K562 (cell line): Measurements from ENCODE around the gene CPSF2. TPM values are rescaled to one million over a fixed set of nuclear protein-coding genes. Genes with fewer than 3 reads are reported as not detected.

Source experiments
- ATAC-seq: fragments of 200-7000 bp; cut with Tn5 transposase; 3 replicates; pipeline ENCODE4 v1.9.1; 2020; ENCODE audit warnings: moderate library complexity
- BruUV-seq: library from RNA; stranded (reverse); fragments of 400-500 nt; replicated peaks from 2 replicates; lab custom pipeline; 2021; lab: Mats Ljungman, UMichigan
- CTCF ChIA-PET: fragments of 300-600 bp; formaldehyde crosslinking; extraction: SDS; loops from one replicate; lab custom pipeline; 2021; ENCODE audit warnings: low intra/inter-chr PET ratio; lab: Yijun Ruan, JAX
- POLR2A ChIA-PET: fragments of 300-600, 350-650 bp; sonication (Branson Sonifier 250); formaldehyde crosslinking; extraction: SDS; loops from one replicate; lab custom pipeline; 2021; ENCODE audit warnings: antibody characterized with exemption, inconsistent platforms; lab: Yijun Ruan, JAX
- DNase-seq, 4 experiments: peaks; one replicate each; pipeline versions ENCODE4 v3.0.0 to v3.0.0-alpha.2; 2011 to 2018; ENCODE audit warnings: low spot score in 3 of 4, mixed read lengths in 3 of 4; ENCODE audit errors: extremely low read depth in 1 of 4
- FAIRE-seq: peaks from 2 replicates; lab custom pipeline; 2011; peaks lifted over from hg19 to GRCh38; lab: Jason Lieb, UNC
- H2AFZ ChIP-seq: 2 replicates; pipeline ENCODE4 v1.6.0; 2011; ENCODE audit warnings: low read depth, low read length, control low read depth, inconsistent platforms
- H3K27ac ChIP-seq: fragments of 200-600 bp; 3 replicates; pipeline ENCODE4 v1.8.0; 2011; ENCODE audit warnings: low read depth, mild to moderate bottlenecking, control low read depth, inconsistent platforms, low read length, moderate library complexity, mixed read lengths; ENCODE audit errors: extremely low read depth
- H3K27me3 ChIP-seq, 2 experiments: fragments of 300-600 bp in 1 of 2; 2 replicates in 1 of 2; 3 replicates in 1 of 2; pipeline versions ENCODE4 v1.6.0 to v1.8.0; 2011; ENCODE audit warnings: inconsistent platforms in 2 of 2, low read length in 2 of 2, mild to moderate bottlenecking in 1 of 2, mixed read lengths in 1 of 2, moderate library complexity in 1 of 2; ENCODE audit not compliant: control insufficient read depth in 2 of 2, insufficient read depth in 2 of 2
- H3K36me3 ChIP-seq: fragments of 300-600 bp; 3 replicates; pipeline ENCODE4 v1.8.0; 2011; ENCODE audit warnings: mild to moderate bottlenecking, low read length, inconsistent platforms; ENCODE audit not compliant: control insufficient read depth, insufficient read depth
- H3K4me1 ChIP-seq, 2 experiments: fragments of 200-600 bp in 1 of 2; replicated peaks in 1 of 2; 2 replicates in 1 of 2; 3 replicates in 1 of 2; pipeline versions ENCODE4 v1.5.1 to v1.8.0; 2011; ENCODE audit warnings: inconsistent platforms in 2 of 2, low read length in 2 of 2, mild to moderate bottlenecking in 1 of 2, mixed read lengths in 1 of 2, moderate library complexity in 1 of 2; ENCODE audit not compliant: control insufficient read depth in 2 of 2, insufficient read depth in 2 of 2
- H3K4me2 ChIP-seq: 2 replicates; pipeline ENCODE4 v1.6.1; 2011; ENCODE audit warnings: low read length, control low read depth, inconsistent platforms, mixed read lengths; ENCODE audit not compliant: insufficient read depth
- H3K4me3 ChIP-seq: fragments of 200-600 bp; sonication (generic), shearing (Covaris generic); 2 replicates; pipeline ENCODE4 v1.5.1; 2016; ENCODE audit warnings: control low read depth, inconsistent platforms
- H3K79me2 ChIP-seq: fragments of 200-600 bp; 3 replicates; pipeline ENCODE4 v1.8.0; 2011; ENCODE audit warnings: low read length, inconsistent platforms; ENCODE audit not compliant: control insufficient read depth, insufficient read depth
- H3K9ac ChIP-seq, 2 experiments: 2 replicates each; pipeline versions ENCODE4 v1.6.0 to v1.6.1; 2011; ENCODE audit warnings: low read depth in 2 of 2, low read length in 2 of 2, control low read depth in 1 of 2, inconsistent platforms in 1 of 2, mild to moderate bottlenecking in 1 of 2, mixed read lengths in 1 of 2; ENCODE audit not compliant: insufficient read depth in 1 of 2
- H3K9me1 ChIP-seq: one replicate; pipeline ENCODE4 v1.6.0; 2011; ENCODE audit warnings: inconsistent platforms, mild to moderate bottlenecking, low read length, moderate library complexity; ENCODE audit not compliant: control insufficient read depth, insufficient read depth
- H3K9me3 ChIP-seq: replicated peaks from 2 replicates; pipeline ENCODE4 v1.5.1; 2011; ENCODE audit warnings: low read depth, low read length, inconsistent platforms; ENCODE audit not compliant: control insufficient read depth, insufficient read depth
- H4K20me1 ChIP-seq: replicated peaks from 2 replicates; pipeline ENCODE4 v1.6.1; 2011; ENCODE audit warnings: low read length, inconsistent platforms, mixed read lengths; ENCODE audit not compliant: control insufficient read depth, insufficient read depth
- CREBBP ChIP-seq: IDR thresholded peaks from one replicate; pipeline ENCODE4 v1.6.1; 2012; ENCODE audit warnings: low read depth, mild to moderate bottlenecking, control low read depth, inconsistent platforms, low read length
- NFIC ChIP-seq: fragments of 450-650 bp; IDR thresholded peaks from 2 replicates; pipeline ENCODE4 v1.6.1; 2017; ENCODE audit warnings: mild to moderate bottlenecking, inconsistent platforms
- XRCC3 ChIP-seq: fragments of 450-650 bp; IDR thresholded peaks from 2 replicates; pipeline ENCODE4 v1.6.1; 2017; ENCODE audit warnings: mild to moderate bottlenecking, moderate library complexity
- WGBS: fragments of 100-300 bp; shearing (Covaris generic); methylation state at CpG from one replicate; pipeline ENCODE4 v1.1.6; 2016; ENCODE audit warnings: low coverage, mixed read lengths; ENCODE audit not compliant: insufficient coverage; ENCODE audit errors: missing lambda C conversion rate; 5-methylcytosine and 5-hydroxymethylcytosine counted together
- in situ Hi-C: fragments of 300-500 bp; cut with MboI; formaldehyde crosslinking; loops from 4 replicates; pipeline ENCODE4 v1.15.0; 2018; ENCODE audit warnings: inconsistent platforms, mixed read lengths
- intact Hi-C: fragments of 100-400 bp; cut with micrococcal nuclease; formaldehyde crosslinking; loops from 2 replicates; pipeline ENCODE4 v1.14.2; 2022
- polyA plus RNA-seq, 8 experiments: library from polyadenylated mRNA; depleted of rRNA in 4 of 8; stranded (reverse) in 5 of 8; unstranded in 3 of 8; fragments of >200 nt; fragmentation: Nextera tagmentation in 2 of 8; fragmentation: Illumina TruSeq in 1 of 8; extraction: Ambion mirVana in 2 of 8; extraction: Trizol in 1 of 8; gene quantifications; 2 replicates each; pipeline versions ENCODE4 v1.2.1 to v1.2.3, GENCODE V29; 2011 to 2014; ENCODE audit warnings: inconsistent platforms in 1 of 8, missing spikeins in 1 of 8
- total RNA-seq, 7 experiments: library from RNA; depleted of rRNA in 6 of 7; stranded (reverse); fragments of >200 nt in 6 of 7; fragmentation: Illumina TruSeq in 2 of 7; extraction: Trizol in 2 of 7; gene quantifications; 2 replicates each; pipeline versions ENCODE4 v1.2.1 to v1.2.3, GENCODE V29; 2011 to 2021; ENCODE audit warnings: low replicate concordance in 1 of 7
- TF ChIP-seq, protein P1 (sequence below), 2 experiments: fragments of 250-450 bp in 1 of 2; fragments of 450-650 bp in 1 of 2; sonication (Bioruptor Pico) in 1 of 2; IDR thresholded peaks; 2 replicates each; pipeline versions ENCODE4 v1.6.1 to v1.8.0; 2016 to 2021; ENCODE audit warnings: mild to moderate bottlenecking in 2 of 2, moderate library complexity in 2 of 2, missing compliant biosample characterization in 1 of 2, missing genetic modification characterization in 1 of 2
- TF ChIP-seq, protein P2 (sequence below): sonication (generic); formaldehyde crosslinking; IDR thresholded peaks from 2 replicates; pipeline ENCODE4 v1.5.0; 2020; ENCODE audit warnings: missing genetic modification reagents

CPSF2 gene
- total and polyA plus RNA-seq, 9 of the 15 experiments (the other 6 are each of a cell fraction or from before 2014, with no cell fraction given): 20.8 to 71.3 (median 49.0) TPM

DNA sequence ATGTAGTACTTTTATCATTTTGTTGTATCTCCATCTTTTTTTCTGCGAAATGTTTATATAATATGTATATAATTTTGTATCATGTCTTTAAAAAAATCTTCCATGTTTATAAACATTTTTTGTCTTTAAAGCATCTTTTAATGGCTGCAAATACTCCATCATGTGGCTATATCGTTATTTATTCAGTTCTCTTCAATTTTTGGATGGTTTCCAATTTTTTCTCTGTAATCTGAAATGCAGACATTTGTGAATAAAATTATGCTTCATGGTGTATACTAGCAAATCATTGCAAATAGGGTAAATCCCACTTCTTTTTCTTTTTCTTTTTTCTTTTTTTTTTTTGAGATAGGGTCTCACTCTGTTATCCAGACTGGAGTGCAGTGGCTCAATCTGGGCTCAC lies 54.0 kb downstream of the CPSF2 start:
- Histone ChIP-seq H4K20me1 (no peaks in the 10 kb centered on the region), H3K4me2 (no peak overlapping the region), H3K4me3 (no peak overlapping the region), H3K79me2 (no peaks in the 10 kb centered on the region), H3K27ac (no peak overlapping the region), H3K9me1 (no peaks in the 10 kb centered on the region), H3K9ac (no peak overlapping the region), H3K36me3 (no peaks in the 10 kb centered on the region), H2AFZ (no peak overlapping the region), H3K4me1 (no peaks in the 10 kb centered on the region), H3K9me3 (no peaks in the 10 kb centered on the region), H3K27me3 (no peaks in the 10 kb centered on the region)
- FAIRE-seq (no peak), DNase-seq (no peak), ATAC-seq (no peak)
- TF ChIP-seq, protein P1, sequence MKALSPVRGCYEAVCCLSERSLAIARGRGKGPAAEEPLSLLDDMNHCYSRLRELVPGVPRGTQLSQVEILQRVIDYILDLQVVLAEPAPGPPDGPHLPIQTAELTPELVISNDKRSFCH (CRISPR knock-in tag; IDR thresholded peaks at IDR 0.05): no peak
- TF ChIP-seq, protein P1 (tag; IDR thresholded peaks at IDR 0.05): no peak
- TF ChIP-seq, protein P2, sequence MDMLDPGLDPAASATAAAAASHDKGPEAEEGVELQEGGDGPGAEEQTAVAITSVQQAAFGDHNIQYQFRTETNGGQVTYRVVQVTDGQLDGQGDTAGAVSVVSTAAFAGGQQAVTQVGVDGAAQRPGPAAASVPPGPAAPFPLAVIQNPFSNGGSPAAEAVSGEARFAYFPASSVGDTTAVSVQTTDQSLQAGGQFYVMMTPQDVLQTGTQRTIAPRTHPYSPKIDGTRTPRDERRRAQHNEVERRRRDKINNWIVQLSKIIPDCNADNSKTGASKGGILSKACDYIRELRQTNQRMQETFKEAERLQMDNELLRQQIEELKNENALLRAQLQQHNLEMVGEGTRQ (CRISPR knock-in tag): no peak
- TF ChIP-seq XRCC3 (no peak), NFIC (peak; percentile 30; the same call in 1 of the 2 replicates), CREBBP (no peak)
- POLR2A ChIA-PET: no interaction called here
- WGBS: 3% methylated on average over 2 of the region's 2 CpGs
- intact Hi-C loops (no loop called here), in situ Hi-C loops (no loop called here)
- BruUV-seq: no TSS peak
- CTCF ChIA-PET: no interaction called here
